Tibial artery (tissue), 4 donors: ENCODE results near the gene ACTR8.

Experiments
- DNase-seq, 2 donors: peaks; one replicate each; pipeline ENCODE4 v3.0.0-alpha.2; 2019
- H3K27ac ChIP-seq, 2 donors: fragments of 200-600 bp; sonication (generic) in 1 of 2; 1 replicate in 1 of 2; 2 replicates in 1 of 2; pipeline ENCODE4 v1.5.1; 2018 to 2019; ENCODE audit warnings: mild to moderate bottlenecking in 1 of 2
- H3K27me3 ChIP-seq, 2 donors: fragments of 200-600 bp; sonication (generic) in 1 of 2; one replicate each; pipeline versions ENCODE4 v1.5.1 to v1.6.0; 2016 to 2019
- H3K36me3 ChIP-seq, 3 donors: fragments of 200-600 bp; sonication (generic) in 2 of 3; one replicate each; pipeline ENCODE4 v1.5.1; 2016 to 2019; ENCODE audit warnings: mild to moderate bottlenecking in 2 of 3
- H3K4me1 ChIP-seq, 4 donors: fragments of 200-600 bp; sonication (generic) in 2 of 4; 1 replicate in 3 of 4; 2 replicates in 1 of 4; pipeline ENCODE4 v1.5.1; 2016 to 2019
- H3K4me3 ChIP-seq, 2 donors: fragments of 200-600 bp; sonication (generic) in 1 of 2; 1 replicate in 1 of 2; 2 replicates in 1 of 2; pipeline ENCODE4 v1.5.1; 2018 to 2019; ENCODE audit warnings: mild to moderate bottlenecking in 2 of 2
- H3K9me3 ChIP-seq, 3 donors: fragments of 200-600 bp; sonication (generic) in 1 of 3; one replicate each; pipeline ENCODE4 v1.5.1; 2016 to 2019
- CTCF ChIP-seq, 2 experiments: fragments of 200-600 bp in 1 of 2; fragments of 450-650 bp in 1 of 2; IDR thresholded peaks; one replicate each; pipeline ENCODE4 v1.5.1; 2017 to 2019; ENCODE audit warnings: antibody characterized with exemption in 2 of 2, mild to moderate bottlenecking in 1 of 2, moderate library complexity in 1 of 2
- intact Hi-C: fragments of 100-400 bp; cut with DNase I; formaldehyde crosslinking; loops from one replicate; pipeline ENCODE4 v1.15.0; 2023; ENCODE audit warnings: low total_unique reads

ACTR8 gene

GRCh38 chr3:53820756-53821580, 61.0 kb downstream of the ACTR8 start:
- DNase-seq, result peak in 1 of 2 donors; percentile 33
- Histone ChIP-seq H3K27me3 (no peaks in the 10 kb centered on the region), H3K4me1 (no peaks in the 10 kb centered on the region), H3K36me3 (peaks cover 0 to 69% (median 0%) of the 10 kb centered on the region in 3 donors), H3K4me3 (no peak overlapping the region), H3K27ac (no peak overlapping the region), H3K9me3 (no peaks in the 10 kb centered on the region)
- intact Hi-C loops, result no loop called here
- no peak for TF ChIP-seq CTCF (IDR thresholded peaks at IDR 0.05)

- intact Hi-C loops, result no loop called here
- Histone ChIP-seq H3K4me3 (no peak overlapping the region), H3K36me3 (peaks cover 0 to 73% (median 0%) of the 10 kb centered on the region in 3 donors), H3K27ac (no peak overlapping the region), H3K9me3 (no peaks in the 10 kb centered on the region), H3K4me1 (no peaks in the 10 kb centered on the region), H3K27me3 (no peaks in the 10 kb centered on the region)
- peak in 1 of 2 donors; percentile 37 for DNase-seq
- TF ChIP-seq CTCF (IDR thresholded peaks at IDR 0.05), result no peak
These were observed 61.9 kb downstream of the ACTR8 start for GRCh38 chr3:53820084-53820483.

DNA sequence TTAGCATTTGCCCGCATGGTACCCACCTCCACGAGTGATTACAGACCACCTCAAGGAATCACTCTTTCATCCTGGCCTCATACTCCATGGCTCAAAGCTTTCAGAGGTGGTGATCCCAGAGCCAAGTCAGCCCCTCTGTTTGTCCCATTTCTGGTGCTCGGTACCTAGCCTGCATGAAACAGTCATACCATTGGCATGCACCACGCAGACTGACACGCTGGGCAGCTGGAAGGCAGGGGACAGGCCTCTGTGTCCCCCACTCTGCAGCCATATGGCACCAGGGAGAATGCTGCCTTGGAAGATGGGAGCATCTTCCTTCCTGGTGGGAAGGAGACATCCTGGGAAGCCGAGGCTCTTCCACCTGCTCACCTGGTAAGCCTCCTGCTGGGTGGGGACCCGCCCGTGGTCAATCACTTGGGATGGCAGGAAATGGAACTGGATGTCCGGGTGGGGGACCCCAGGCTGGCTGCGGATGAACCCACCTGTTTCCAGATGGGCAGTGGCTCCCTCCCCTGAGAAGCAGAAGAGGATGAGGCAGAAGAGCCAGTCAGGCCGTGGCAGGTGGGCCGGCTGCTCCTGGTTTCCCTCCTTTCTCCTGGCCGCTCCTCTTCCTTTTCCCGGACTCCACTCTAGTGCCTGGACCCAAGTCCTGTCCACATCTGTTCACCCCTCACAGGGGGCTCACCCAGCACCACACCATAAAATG, 62.6 kb downstream of the ACTR8 start:
- intact Hi-C loops, result no loop called here
- Histone ChIP-seq H3K4me3 (no peak overlapping the region), H3K4me1 (no peaks in the 10 kb centered on the region), H3K27me3 (no peaks in the 10 kb centered on the region), H3K27ac (no peak overlapping the region), H3K9me3 (no peaks in the 10 kb centered on the region), H3K36me3 (peaks cover 0 to 76% (median 0%) of the 10 kb centered on the region in 3 donors)
- TF ChIP-seq CTCF (IDR thresholded peaks at IDR 0.05), result no peak
- DNase-seq, result peak in 1 of 2 donors; percentile 47

- H3K4me1 ChIP-seq, result no peaks in the 10 kb centered on the region
- peak in 1 of 2 donors; percentile 33 for DNase-seq
- H3K27ac ChIP-seq, result no peak overlapping the region
- no peaks in the 10 kb centered on the region for H3K9me3 ChIP-seq
- peaks cover 0 to 74% (median 0%) of the 10 kb centered on the region in 3 donors for H3K36me3 ChIP-seq
- no peaks in the 10 kb centered on the region for H3K27me3 ChIP-seq
- intact Hi-C loops, result no loop called here
- H3K4me3 ChIP-seq, result no peak overlapping the region
- no peak for TF ChIP-seq CTCF (IDR thresholded peaks at IDR 0.05)
These were observed 63.5 kb downstream of the ACTR8 start for GRCh38 chr3:53818221-53819162.

- intact Hi-C loops, result no loop called here
- Histone ChIP-seq H3K27ac (no peak overlapping the region), H3K27me3 (no peaks in the 10 kb centered on the region), H3K9me3 (no peaks in the 10 kb centered on the region), H3K4me3 (no peak overlapping the region), H3K36me3 (peaks cover 0 to 67% (median 0%) of the 10 kb centered on the region in 3 donors), H3K4me1 (no peaks in the 10 kb centered on the region)
- no peak for TF ChIP-seq CTCF (IDR thresholded peaks at IDR 0.05)
- DNase-seq, result peak in 1 of 2 donors; percentile 39
These were observed 64.1 kb downstream of the ACTR8 start for GRCh38 chr3:53817809-53818208.
